Keratinocyte (primary cell): ENCODE data around the gene F10.

ENCODE experiments used
- CTCF ChIP-seq, 3 experiments: IDR thresholded peaks in 1 of 3; conservative IDR thresholded peaks in 1 of 3; optimal IDR thresholded peaks in 1 of 3; 2 replicates in 2 of 3; 3 replicates in 1 of 3; pipeline versions ENCODE3 to v1.5.1; 2011; ENCODE audit warnings: low read length in 3 of 3, mild to moderate bottlenecking in 3 of 3, moderate library complexity in 2 of 3, control low read depth in 1 of 3, inconsistent platforms in 1 of 3; ENCODE audit not compliant: insufficient read depth in 2 of 3; ENCODE audit errors: extremely low read depth in 1 of 3
- EZH2 ChIP-seq: IDR thresholded peaks from one replicate; pipeline ENCODE4 v1.6.1; 2012; ENCODE audit warnings: inconsistent platforms, mild to moderate bottlenecking, low read length, moderate library complexity

GRCh38 chr13:113120300-113121182 is 2.1 kb upstream of the F10 start:
- no peak for TF ChIP-seq CTCF (optimal IDR thresholded peaks at IDR 0.05 in 1 of 3, IDR thresholded peaks at IDR 0.05 in 1 of 3, conservative IDR thresholded peaks at IDR 0.05 in 1 of 3; ENCODE audit: extremely low read depth in 1 of 3, insufficient read depth in 2 of 3, low read length in 3 of 3)
- no peak for TF ChIP-seq EZH2
